Suprapubic skin (tissue), 4 donors: ENCODE data around the gene AGPS. TPM values are rescaled to one million over a fixed set of nuclear protein-coding genes. Genes with fewer than 3 reads are reported as not detected.
"Not testable (repeated sequence)": the region's sequence is repeated elsewhere in the genome, so short reads cannot be mapped to it uniquely, and the experiment has no call there.

Experiments
- DNase-seq, 2 donors: peaks; one replicate each; pipeline ENCODE4 v3.0.0-alpha.2; 2019; ENCODE audit warnings: low spot score in 2 of 2
- H3K27ac ChIP-seq: fragments of 200-600 bp; sonication (generic); one replicate; pipeline ENCODE4 v1.5.1; 2019
- H3K27me3 ChIP-seq: fragments of 200-600 bp; sonication (generic); one replicate; pipeline ENCODE4 v1.5.1; 2019
- H3K36me3 ChIP-seq: fragments of 200-600 bp; sonication (generic); one replicate; pipeline ENCODE4 v1.5.1; 2019
- H3K4me1 ChIP-seq: fragments of 200-600 bp; sonication (generic); one replicate; pipeline ENCODE4 v1.5.1; 2019
- H3K4me3 ChIP-seq: fragments of 200-600 bp; sonication (generic); one replicate; pipeline ENCODE4 v1.5.1; 2019; ENCODE audit warnings: mild to moderate bottlenecking
- H3K9me3 ChIP-seq: fragments of 200-600 bp; sonication (generic); one replicate; pipeline ENCODE4 v1.5.1; 2019
- EP300 ChIP-seq: sonication (generic); formaldehyde crosslinking; IDR thresholded peaks from one replicate; pipeline ENCODE4 v1.6.1; 2017; ENCODE audit warnings: antibody characterized with exemption
- POLR2A ChIP-seq, 2 donors: fragments of 450-650 bp; IDR thresholded peaks; one replicate each; pipeline ENCODE4 v1.6.1; 2017; ENCODE audit warnings: antibody characterized with exemption in 2 of 2, mild to moderate bottlenecking in 2 of 2, moderate library complexity in 2 of 2
- POLR2AphosphoS5 ChIP-seq, 3 donors: sonication (generic); formaldehyde crosslinking; IDR thresholded peaks; one replicate each; pipeline ENCODE4 v1.6.1; 2017; ENCODE audit warnings: antibody characterized with exemption in 3 of 3
- WGBS: methylation state at CpG from one replicate; pipeline ENCODE4 v1.1.5; 2018; 5-methylcytosine and 5-hydroxymethylcytosine counted together
- total RNA-seq, 4 donors: library from RNA; depleted of rRNA; stranded (reverse); fragments of >200 nt; gene quantifications; one replicate each; pipeline ENCODE4 v1.1.0, GENCODE V29; 2016
- TF ChIP-seq, protein P1 (sequence below), 2 donors: fragments of 200-600 bp in 1 of 2; fragments of 450-650 bp in 1 of 2; sonication (generic) in 1 of 2; IDR thresholded peaks; one replicate each; pipeline ENCODE4 v1.5.1; 2016 to 2019; ENCODE audit warnings: antibody characterized with exemption in 2 of 2, mild to moderate bottlenecking in 1 of 2, moderate library complexity in 1 of 2

Gene AGPS
- total RNA-seq, 4 donors from 2014 or later = 10.9 to 19.4 (median 13.9) TPM

DNA sequence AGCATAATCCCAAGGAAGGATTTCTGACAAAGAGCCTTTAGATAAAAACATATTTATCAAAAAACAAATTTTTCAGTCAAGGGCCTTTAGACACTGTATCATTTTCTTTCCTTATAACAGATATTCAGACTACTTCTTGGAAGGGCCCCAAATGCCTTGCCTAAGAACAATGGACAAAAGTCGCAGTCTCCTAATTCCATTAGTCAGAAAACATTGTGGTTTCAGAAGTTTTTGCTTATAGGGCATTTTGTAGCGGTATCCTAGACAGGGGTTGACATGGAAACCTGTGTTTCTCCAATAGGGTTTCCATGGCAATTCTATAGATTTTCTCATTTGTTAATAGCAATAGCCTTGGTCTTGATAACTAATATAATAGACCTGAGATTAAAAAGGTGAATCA is 36.7 kb upstream of the AGPS start:
- no peak for DNase-seq
- H3K36me3 ChIP-seq = no peaks in the 10 kb centered on the region
- peaks cover 18% of the 10 kb centered on the region for H3K4me1 ChIP-seq
- no peaks in the 10 kb centered on the region for H3K27me3 ChIP-seq
- TF ChIP-seq POLR2A (IDR thresholded peaks at IDR 0.05) (no peak), EP300 (no peak), POLR2AphosphoS5 (IDR thresholded peaks at IDR 0.05) (no peak)
- TF ChIP-seq, protein P1, sequence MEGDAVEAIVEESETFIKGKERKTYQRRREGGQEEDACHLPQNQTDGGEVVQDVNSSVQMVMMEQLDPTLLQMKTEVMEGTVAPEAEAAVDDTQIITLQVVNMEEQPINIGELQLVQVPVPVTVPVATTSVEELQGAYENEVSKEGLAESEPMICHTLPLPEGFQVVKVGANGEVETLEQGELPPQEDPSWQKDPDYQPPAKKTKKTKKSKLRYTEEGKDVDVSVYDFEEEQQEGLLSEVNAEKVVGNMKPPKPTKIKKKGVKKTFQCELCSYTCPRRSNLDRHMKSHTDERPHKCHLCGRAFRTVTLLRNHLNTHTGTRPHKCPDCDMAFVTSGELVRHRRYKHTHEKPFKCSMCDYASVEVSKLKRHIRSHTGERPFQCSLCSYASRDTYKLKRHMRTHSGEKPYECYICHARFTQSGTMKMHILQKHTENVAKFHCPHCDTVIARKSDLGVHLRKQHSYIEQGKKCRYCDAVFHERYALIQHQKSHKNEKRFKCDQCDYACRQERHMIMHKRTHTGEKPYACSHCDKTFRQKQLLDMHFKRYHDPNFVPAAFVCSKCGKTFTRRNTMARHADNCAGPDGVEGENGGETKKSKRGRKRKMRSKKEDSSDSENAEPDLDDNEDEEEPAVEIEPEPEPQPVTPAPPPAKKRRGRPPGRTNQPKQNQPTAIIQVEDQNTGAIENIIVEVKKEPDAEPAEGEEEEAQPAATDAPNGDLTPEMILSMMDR (IDR thresholded peaks at IDR 0.05) = no peak
- WGBS = 77% methylated on average over 2 of the region's 2 CpGs
- no peak overlapping the region for H3K27ac ChIP-seq
- no peaks in the 10 kb centered on the region for H3K9me3 ChIP-seq
- no peak overlapping the region for H3K4me3 ChIP-seq

GRCh38 chr2:177359836-177360595 is 32.6 kb upstream of the AGPS start:
- no peaks in the 10 kb centered on the region for H3K4me1 ChIP-seq
- no peak overlapping the region for H3K4me3 ChIP-seq
- H3K36me3 ChIP-seq = no peaks in the 10 kb centered on the region
- DNase-seq = no peak
- no peaks in the 10 kb centered on the region for H3K9me3 ChIP-seq
- TF ChIP-seq POLR2AphosphoS5 (IDR thresholded peaks at IDR 0.05) (no peak), EP300 (no peak), POLR2A (IDR thresholded peaks at IDR 0.05) (no peak)
- TF ChIP-seq, protein P1 (IDR thresholded peaks at IDR 0.05) = no peak
- 56% methylated on average over 3 of the region's 3 CpGs for WGBS
- no peak overlapping the region for H3K27ac ChIP-seq
- no peaks in the 10 kb centered on the region for H3K27me3 ChIP-seq

GRCh38 chr2:177362499-177362898 is 30.1 kb upstream of the AGPS start:
- WGBS = 89% methylated on average over 3 of the region's 3 CpGs
- Histone ChIP-seq H3K27me3 (no peaks in the 10 kb centered on the region), H3K4me3 (no peak overlapping the region), H3K9me3 (no peaks in the 10 kb centered on the region), H3K27ac (no peak overlapping the region), H3K4me1 (no peaks in the 10 kb centered on the region), H3K36me3 (no peaks in the 10 kb centered on the region)
- no peak for TF ChIP-seq POLR2A (IDR thresholded peaks at IDR 0.05)
- TF ChIP-seq, protein P1 (IDR thresholded peaks at IDR 0.05) = no peak
- TF ChIP-seq POLR2AphosphoS5 (IDR thresholded peaks at IDR 0.05) = no peak
- no peak for TF ChIP-seq EP300
- no peak for DNase-seq

DNA sequence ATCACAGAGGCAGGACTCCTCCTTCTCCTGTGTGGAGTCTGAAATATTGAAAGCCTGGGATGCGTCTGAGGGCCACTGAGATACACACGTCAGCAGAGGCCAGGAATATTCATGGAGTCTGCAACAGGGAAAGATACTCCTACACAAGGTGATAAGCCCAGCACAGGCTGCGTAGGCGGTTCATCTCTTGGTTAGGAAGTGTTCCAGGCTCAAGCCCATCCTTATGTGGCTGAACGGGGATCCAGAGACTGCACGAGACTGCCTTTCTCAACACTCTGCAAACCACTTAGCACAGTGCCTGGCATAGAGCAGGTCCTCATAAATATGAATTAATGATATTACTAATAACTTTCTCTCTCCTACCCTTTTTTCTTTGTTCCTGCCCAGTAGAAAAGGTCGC is 29.2 kb upstream of the AGPS start:
- Histone ChIP-seq H3K27ac (no peak overlapping the region), H3K27me3 (no peaks in the 10 kb centered on the region), H3K4me1 (no peaks in the 10 kb centered on the region), H3K9me3 (no peaks in the 10 kb centered on the region), H3K4me3 (no peak overlapping the region), H3K36me3 (no peaks in the 10 kb centered on the region)
- TF ChIP-seq, protein P1 (IDR thresholded peaks at IDR 0.05) = no peak
- no peak for TF ChIP-seq POLR2AphosphoS5 (IDR thresholded peaks at IDR 0.05)
- no peak for TF ChIP-seq POLR2A (IDR thresholded peaks at IDR 0.05)
- no peak for TF ChIP-seq EP300
- 88% methylated on average over 7 of the region's 7 CpGs for WGBS
- DNase-seq = no peak

DNA sequence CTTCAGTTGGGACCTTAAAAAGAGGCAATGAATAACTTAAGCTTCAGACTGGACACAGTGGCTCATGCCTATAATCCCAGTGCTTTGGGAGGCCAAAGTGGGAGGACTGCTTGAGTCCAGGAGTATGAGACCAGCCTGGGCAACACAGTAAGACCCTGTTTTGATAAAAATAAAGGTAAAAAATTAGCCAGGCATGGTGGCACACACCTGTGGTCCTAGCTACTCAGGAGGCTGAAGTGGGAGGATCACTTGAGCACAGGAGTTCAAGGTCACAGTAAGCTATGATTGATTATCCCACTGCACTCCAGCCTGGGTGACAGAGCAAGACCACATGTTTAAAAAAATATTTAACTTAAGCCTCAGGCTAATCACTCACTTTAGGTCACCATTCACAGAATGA is 26.8 kb upstream of the AGPS start:
- H3K27me3 ChIP-seq, DNase-seq, H3K4me3 ChIP-seq, H3K36me3 ChIP-seq, H3K4me1 ChIP-seq, H3K27ac ChIP-seq, H3K9me3 ChIP-seq: not testable (repeated sequence)

- not testable (repeated sequence) for H3K9me3 ChIP-seq, H3K4me3 ChIP-seq, H3K27ac ChIP-seq, DNase-seq, H3K27me3 ChIP-seq, H3K4me1 ChIP-seq, H3K36me3 ChIP-seq
- 100% methylated on average over 1 of the region's 1 CpG for WGBS
Observed at GRCh38 chr2:177368023-177368422, 24.6 kb upstream of the AGPS start.
